H9 (cell line): Measurements from ENCODE around the gene DOCK1. TPM values are rescaled to one million over a fixed set of nuclear protein-coding genes. Genes with fewer than 3 reads are reported as not detected.
A peak's percentile ranks its signal among the peaks of the same experiment; 100 is the strongest.

Source experiments
- DNase-seq: peaks from one replicate; pipeline ENCODE4 v3.0.0-alpha.2; 2017
- H2AFZ ChIP-seq: one replicate; pipeline ENCODE4 v1.6.1; 2013; ENCODE audit warnings: mild to moderate bottlenecking, low read length, control low read depth, moderate library complexity
- H2AK5ac ChIP-seq: 2 replicates; pipeline ENCODE4 v1.6.1; 2013; ENCODE audit warnings: low read length, control low read depth, mixed read lengths; ENCODE audit not compliant: insufficient read length
- H2BK120ac ChIP-seq: one replicate; pipeline ENCODE4 v1.6.1; 2013; ENCODE audit warnings: low read depth, mild to moderate bottlenecking, low read length, control low read depth, inconsistent platforms; ENCODE audit not compliant: poor library complexity, severe bottlenecking
- H2BK12ac ChIP-seq: 2 replicates; pipeline ENCODE4 v1.6.1; 2013; ENCODE audit warnings: low read length, control low read depth, mixed read lengths, low read depth; ENCODE audit not compliant: insufficient read length
- H2BK15ac ChIP-seq: 2 replicates; pipeline ENCODE4 v1.6.1; 2013; ENCODE audit warnings: low read depth, low read length, control low read depth
- H2BK20ac ChIP-seq: one replicate; pipeline ENCODE4 v1.6.1; 2013; ENCODE audit warnings: low read depth, mild to moderate bottlenecking, low read length, control low read depth, inconsistent platforms; ENCODE audit not compliant: poor library complexity, severe bottlenecking
- H2BK5ac ChIP-seq: 2 replicates; pipeline ENCODE4 v1.6.1; 2013; ENCODE audit warnings: low read length, control low read depth, mixed read lengths; ENCODE audit not compliant: insufficient read length
- H3K14ac ChIP-seq: 2 replicates; pipeline ENCODE4 v1.6.1; 2013; ENCODE audit warnings: low read length, control low read depth; ENCODE audit not compliant: insufficient read depth
- H3K18ac ChIP-seq: 2 replicates; pipeline ENCODE4 v1.6.1; 2013; ENCODE audit warnings: low read depth, mild to moderate bottlenecking, mixed read lengths, low read length, control low read depth; ENCODE audit not compliant: insufficient read length
- H3K23ac ChIP-seq: 2 replicates; pipeline ENCODE4 v1.6.1; 2013; ENCODE audit warnings: low read length, control low read depth, mixed read lengths, low read depth; ENCODE audit not compliant: insufficient read length
- H3K23me2 ChIP-seq: 2 replicates; pipeline ENCODE4 v1.6.1; 2013; ENCODE audit warnings: low read depth, mild to moderate bottlenecking, mixed read lengths, low read length, control low read depth; ENCODE audit not compliant: insufficient read length, poor library complexity, severe bottlenecking
- H3K27ac ChIP-seq: 2 replicates; pipeline ENCODE4 v1.5.1; 2013; ENCODE audit warnings: low read length, control low read depth, mixed read lengths, low read depth; ENCODE audit not compliant: insufficient read length
- H3K27me3 ChIP-seq: 2 replicates; pipeline ENCODE4 v1.6.1; 2013; ENCODE audit warnings: low read length, control low read depth, inconsistent platforms; ENCODE audit not compliant: insufficient read depth
- H3K4ac ChIP-seq: 2 replicates; pipeline ENCODE4 v1.6.1; 2013; ENCODE audit warnings: low read depth, mild to moderate bottlenecking, control low read depth, inconsistent platforms, low read length, moderate library complexity
- H3K4me1 ChIP-seq: 2 replicates; pipeline ENCODE4 v1.6.1; 2013; ENCODE audit warnings: low read length, control low read depth, inconsistent platforms; ENCODE audit not compliant: insufficient read depth
- H3K4me2 ChIP-seq: 2 replicates; pipeline ENCODE4 v1.6.1; 2013; ENCODE audit warnings: low read length, control low read depth, mixed read lengths; ENCODE audit not compliant: insufficient read length, insufficient read depth
- H3K56ac ChIP-seq: 2 replicates; pipeline ENCODE4 v1.6.1; 2013; ENCODE audit warnings: low read depth, mild to moderate bottlenecking, mixed read lengths, low read length, control low read depth; ENCODE audit not compliant: insufficient read length
- H3K79me1 ChIP-seq: 2 replicates; pipeline ENCODE4 v1.6.1; 2013; ENCODE audit warnings: low read depth, mild to moderate bottlenecking, moderate library complexity, low read length, control low read depth, inconsistent platforms; ENCODE audit not compliant: insufficient read depth, poor library complexity, severe bottlenecking
- H3K79me2 ChIP-seq: 2 replicates; pipeline ENCODE4 v1.6.1; 2013; ENCODE audit warnings: low read length, control low read depth, inconsistent platforms; ENCODE audit not compliant: insufficient read depth
- H3K9ac ChIP-seq: 2 replicates; pipeline ENCODE4 v1.6.1; 2013; ENCODE audit warnings: low read length, control low read depth, mixed read lengths; ENCODE audit not compliant: insufficient read length; ENCODE audit errors: extremely low read depth
- H3K9me3 ChIP-seq: one replicate; pipeline ENCODE4 v1.6.1; 2013; ENCODE audit warnings: low read depth, low read length, inconsistent platforms; ENCODE audit not compliant: control insufficient read depth
- H3T11ph ChIP-seq: one replicate; pipeline ENCODE4 v1.6.1; 2013; ENCODE audit warnings: mild to moderate bottlenecking, low read length, control low read depth, inconsistent platforms
- H4K20me1 ChIP-seq: one replicate; pipeline ENCODE4 v1.6.1; 2013; ENCODE audit not compliant: control insufficient read depth, insufficient read length, insufficient read depth
- H4K5ac ChIP-seq: 2 replicates; pipeline ENCODE4 v1.6.1; 2013; ENCODE audit warnings: low read depth, mild to moderate bottlenecking, mixed read lengths, low read length, control low read depth; ENCODE audit not compliant: insufficient read length
- H4K8ac ChIP-seq: replicated peaks from 2 replicates; pipeline ENCODE4 v1.6.1; 2013; ENCODE audit warnings: low read length, control low read depth, mixed read lengths, low read depth; ENCODE audit not compliant: insufficient read length
- H4K91ac ChIP-seq: 2 replicates; pipeline ENCODE4 v1.6.1; 2013; ENCODE audit warnings: low read depth, mild to moderate bottlenecking, moderate library complexity, mixed read lengths, low read length, control low read depth; ENCODE audit not compliant: insufficient read length
- H3K27ac Mint-ChIP-seq, 3 experiments: 2 replicates in 2 of 3; 3 replicates in 1 of 3; pipeline ENCODE4 v1.8.0; 2020 to 2021; ENCODE audit warnings: mixed read lengths in 3 of 3, mild to moderate bottlenecking in 1 of 3, moderate library complexity in 1 of 3
- H3K27me3 Mint-ChIP-seq: 2 replicates; pipeline ENCODE4 v1.8.0; 2021; ENCODE audit warnings: low read depth, mild to moderate bottlenecking, moderate library complexity, mixed read lengths
- H3K36me3 Mint-ChIP-seq, 3 experiments: 2 replicates in 2 of 3; 3 replicates in 1 of 3; pipeline ENCODE4 v1.8.0; 2020 to 2021; ENCODE audit warnings: low read depth in 3 of 3, mixed read lengths in 3 of 3; ENCODE audit not compliant: insufficient read depth in 1 of 3
- H3K4me1 Mint-ChIP-seq, 2 experiments: 2 replicates each; pipeline ENCODE4 v1.8.0; 2020; ENCODE audit warnings: mixed read lengths in 2 of 2
- H3K4me3 Mint-ChIP-seq, 2 experiments: 2 replicates in 1 of 2; 3 replicates in 1 of 2; pipeline ENCODE4 v1.8.0; 2020 to 2021; ENCODE audit warnings: mild to moderate bottlenecking in 2 of 2, mixed read lengths in 2 of 2, moderate library complexity in 1 of 2
- H3K9me3 Mint-ChIP-seq, 2 experiments: 2 replicates in 1 of 2; 3 replicates in 1 of 2; pipeline ENCODE4 v1.8.0; 2020; ENCODE audit warnings: mild to moderate bottlenecking in 2 of 2, mixed read lengths in 2 of 2, moderate library complexity in 1 of 2
- WGBS: extraction: QIAGEN DNeasy Blood & Tissue Kit; methylation state at CpG from one replicate; pipeline ENCODE4 v1.1.7; 2013; ENCODE audit warnings: missing lambda C conversion rate, low lambda C conversion rate, mixed read lengths; ENCODE audit not compliant: insufficient read length; ENCODE audit errors: extremely low coverage; 5-methylcytosine and 5-hydroxymethylcytosine counted together
- total RNA-seq: library from RNA; stranded (reverse); gene quantifications from 2 replicates; pipeline ENCODE4 v1.2.1, GENCODE V29; 2021
- TF ChIP-seq, protein P1 (sequence below): fragments of 200-600 bp; sonication (generic); conservative IDR thresholded peaks from 3 replicates; pipeline ENCODE4 v1.8.0; 2021; ENCODE audit warnings: antibody characterized with exemption, mild to moderate bottlenecking

Gene DOCK1
- total RNA-seq, 1 experiment from 2014 or later, result 57.0 TPM

DNA sequence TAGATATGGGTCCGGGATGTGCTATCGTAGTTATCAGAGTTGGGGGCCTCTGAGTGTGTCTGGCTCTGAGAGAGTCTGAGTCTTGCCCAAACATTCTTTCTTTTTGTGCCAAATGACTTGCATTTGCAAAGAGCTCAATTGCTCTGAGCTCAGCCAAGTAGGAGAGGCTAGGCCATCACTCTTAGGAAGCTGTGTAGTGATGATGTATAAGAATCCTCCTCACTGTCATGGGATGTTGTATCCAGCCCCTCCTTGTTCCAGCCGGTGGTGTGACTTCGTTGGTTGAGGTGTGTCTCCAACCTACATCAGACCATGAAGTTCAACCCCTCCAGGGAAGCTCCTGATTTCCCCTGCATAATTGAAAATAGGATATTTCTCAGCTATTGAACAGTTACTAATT, 546.4 kb downstream of the DOCK1 start:
- Histone ChIP-seq H4K20me1 (no peaks in the 10 kb centered on the region), H3K4me1 (no peaks in the 10 kb centered on the region), H3K23me2 (no peaks in the 10 kb centered on the region), H3K79me2 (no peaks in the 10 kb centered on the region), H3K4me2 (no peak overlapping the region), H4K91ac (no peak overlapping the region), H3K27me3 (no peaks in the 10 kb centered on the region), H3K9me3 (no peaks in the 10 kb centered on the region), H2BK12ac (no peak overlapping the region), H3K56ac (no peak overlapping the region), H3K4ac (no peak overlapping the region), H2BK5ac (no peak overlapping the region), H2AK5ac (no peak overlapping the region), H3K18ac (no peak overlapping the region), H3T11ph (no peak overlapping the region), H4K5ac (no peak overlapping the region), H3K79me1 (no peaks in the 10 kb centered on the region), H2BK120ac (no peak overlapping the region), H3K23ac (no peak overlapping the region), H3K14ac (no peak overlapping the region), H2BK15ac (no peak overlapping the region), H4K8ac (no peak overlapping the region), H2BK20ac (no peak overlapping the region), H2AFZ (no peak overlapping the region), H3K27ac (no peak overlapping the region), H3K9ac (no peak overlapping the region)
- no peaks in the 10 kb centered on the region; a peak in 1 of 5 replicates for H3K9me3 Mint-ChIP-seq
- H3K27ac Mint-ChIP-seq, result peak overlapping the region in 1 of 3 experiments; percentile 74; a peak in 2 of 7 replicates
- DNase-seq, result no peak
- TF ChIP-seq, protein P1, sequence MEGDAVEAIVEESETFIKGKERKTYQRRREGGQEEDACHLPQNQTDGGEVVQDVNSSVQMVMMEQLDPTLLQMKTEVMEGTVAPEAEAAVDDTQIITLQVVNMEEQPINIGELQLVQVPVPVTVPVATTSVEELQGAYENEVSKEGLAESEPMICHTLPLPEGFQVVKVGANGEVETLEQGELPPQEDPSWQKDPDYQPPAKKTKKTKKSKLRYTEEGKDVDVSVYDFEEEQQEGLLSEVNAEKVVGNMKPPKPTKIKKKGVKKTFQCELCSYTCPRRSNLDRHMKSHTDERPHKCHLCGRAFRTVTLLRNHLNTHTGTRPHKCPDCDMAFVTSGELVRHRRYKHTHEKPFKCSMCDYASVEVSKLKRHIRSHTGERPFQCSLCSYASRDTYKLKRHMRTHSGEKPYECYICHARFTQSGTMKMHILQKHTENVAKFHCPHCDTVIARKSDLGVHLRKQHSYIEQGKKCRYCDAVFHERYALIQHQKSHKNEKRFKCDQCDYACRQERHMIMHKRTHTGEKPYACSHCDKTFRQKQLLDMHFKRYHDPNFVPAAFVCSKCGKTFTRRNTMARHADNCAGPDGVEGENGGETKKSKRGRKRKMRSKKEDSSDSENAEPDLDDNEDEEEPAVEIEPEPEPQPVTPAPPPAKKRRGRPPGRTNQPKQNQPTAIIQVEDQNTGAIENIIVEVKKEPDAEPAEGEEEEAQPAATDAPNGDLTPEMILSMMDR, result no peak
- H3K36me3 Mint-ChIP-seq, result peaks cover 3 to 16% (median 15%) of the 10 kb centered on the region in 3 experiments; a peak in 6 of 7 replicates
- H3K4me3 Mint-ChIP-seq, result no peak overlapping the region
- no CpG with 5 or more reads among the region's 4 CpGs for WGBS
- H3K4me1 Mint-ChIP-seq, result peaks cover 8 to 11% of the 10 kb centered on the region in 2 experiments
- no peaks in the 10 kb centered on the region for H3K27me3 Mint-ChIP-seq
